Inflammatory macrophage (primary cell): ENCODE results near the gene RAB26.
"Not testable (repeated sequence)": the region's sequence is repeated elsewhere in the genome, so short reads cannot be mapped to it uniquely, and the experiment has no call there.

ENCODE experiments used
- DNase-seq, 2 donors: peaks; one replicate each; pipeline ENCODE4 v3.0.0-alpha.2; 2020 to 2022

RAB26 gene

DNA sequence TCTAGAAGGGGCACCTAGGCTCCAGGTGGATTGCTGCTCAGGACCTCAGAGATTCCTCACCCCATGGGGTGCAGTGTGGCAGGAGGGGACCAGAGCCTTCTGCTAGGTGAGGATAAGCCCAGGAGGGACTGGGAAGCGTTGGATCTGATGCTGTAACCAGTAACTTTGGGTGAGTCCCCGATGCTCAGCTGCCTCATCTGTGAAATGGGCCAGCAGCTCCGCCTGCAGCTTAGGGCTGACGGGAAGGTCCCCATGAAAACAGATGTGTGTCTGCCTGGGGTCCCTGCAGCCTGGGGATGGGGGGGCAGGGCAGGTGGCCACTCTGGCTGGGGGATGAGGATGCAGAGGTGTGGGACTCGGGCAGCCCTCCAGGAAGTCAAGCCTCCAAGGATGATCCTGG, 50.7 kb downstream of the RAB26 start:
- no peak for DNase-seq

- DNase-seq: no peak
Measured at GRCh38 chr16:2199621-2200139, 51.3 kb downstream of the RAB26 start.

DNA sequence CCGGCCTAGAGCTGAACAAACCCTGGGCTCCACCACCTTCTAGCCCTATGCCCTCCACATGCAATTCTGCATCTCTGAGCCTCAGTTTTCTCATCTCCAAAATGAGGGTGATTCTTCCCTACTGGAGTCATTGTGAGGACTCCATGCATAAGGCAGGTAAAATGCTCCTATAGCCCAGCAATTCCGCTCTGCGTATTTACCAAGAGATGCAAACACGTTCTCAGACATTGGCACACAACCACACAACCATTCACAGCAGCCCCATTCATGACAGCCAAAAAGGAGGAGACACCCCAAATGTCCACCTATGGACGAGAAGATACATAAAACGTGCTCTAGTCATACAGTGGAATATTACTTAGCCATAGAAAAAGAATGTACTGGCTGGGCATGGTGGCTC, 51.9 kb downstream of the RAB26 start:
- DNase-seq: no peak

- DNase-seq: not testable (repeated sequence)
Measured at GRCh38 chr16:2203119-2203688, 54.8 kb downstream of the RAB26 start.
